Left cardiac atrium (tissue), 4 donors: Measurements from ENCODE around the gene UACA. TPM values are rescaled to one million over a fixed set of nuclear protein-coding genes. Genes with fewer than 3 reads are reported as not detected.

Source experiments
- ATAC-seq, 2 donors: fragments of 200-7000 bp; cut with Tn5 transposase; one replicate each; pipeline ENCODE4 v1.9.1; 2020; ENCODE audit warnings: mild to moderate bottlenecking in 2 of 2, moderate library complexity in 2 of 2
- DNase-seq: peaks from one replicate; pipeline ENCODE4 v3.0.0-alpha.2; 2020
- intact Hi-C, 2 donors: fragments of 100-400 bp; cut with DNase I; formaldehyde crosslinking; loops; one replicate each; pipeline versions ENCODE4 v1.14.1 to v1.15.1; 2022 to 2023
- total RNA-seq, 2 donors: library from RNA; stranded (reverse); fragmentation: NEBNext Ultra II Directional; extraction: Animal tissue kit (Norgen Biotek cat#: 25700); gene quantifications; one replicate each; pipeline ENCODE4 v1.2.1, GENCODE V29; 2021
- donor health status: DM: no; HTN: yes; CAD: no.
- donor health status: DM: no; HTN: yes; CAD: no; lungs with severe emphysema.
- donor health status: DM: yes; HTN: yes; CAD: no.
- donor health status: Dilated cardiomyopathy.

The UACA gene
- total RNA-seq, 2 donors from 2014 or later = 28.2 to 37.6 TPM

DNA sequence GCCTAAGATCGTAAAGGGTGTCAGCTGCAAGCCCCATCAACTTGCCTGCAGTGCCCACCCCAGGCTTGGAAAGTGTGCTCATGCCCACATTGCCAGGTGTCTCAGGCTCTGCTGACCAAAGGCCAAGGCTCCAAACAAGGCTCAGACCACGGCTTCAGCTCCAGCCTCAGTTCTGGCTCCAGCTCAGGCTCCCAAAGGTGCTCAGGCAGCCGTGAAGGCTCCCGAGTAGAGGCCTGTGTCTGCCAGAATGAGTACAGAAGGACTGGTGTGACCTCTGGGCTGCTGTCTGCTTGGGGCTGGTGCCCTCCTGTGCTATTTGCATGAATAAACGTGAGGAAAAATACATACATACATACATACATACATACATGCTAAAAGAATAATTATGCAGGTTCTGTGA is 27.9 kb upstream of the UACA start:
- no peak for DNase-seq
- intact Hi-C loops = no loop called here
- no peak for ATAC-seq

DNA sequence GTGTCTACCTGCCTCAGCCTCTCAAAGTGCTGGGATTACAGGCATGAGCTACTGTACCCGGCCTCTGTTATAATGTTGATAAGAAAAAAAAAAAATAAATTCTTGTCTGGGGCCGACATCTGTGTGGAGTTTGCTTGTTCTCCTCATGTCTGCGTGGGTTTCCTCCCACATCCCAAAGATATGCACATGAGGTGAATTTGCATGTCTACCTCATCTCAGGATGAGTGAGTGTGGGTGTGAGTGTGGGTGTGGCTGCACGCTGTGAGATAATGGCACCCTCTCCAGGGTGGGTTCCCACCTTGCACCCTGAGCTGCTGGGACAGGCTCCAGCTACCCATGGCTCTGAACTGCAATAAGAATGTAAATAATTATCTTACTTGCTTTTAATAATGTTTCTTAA is 25.9 kb upstream of the UACA start:
- ATAC-seq (peak in 1 of 2 donors; percentile 82), DNase-seq (no peak)
- intact Hi-C loops = no loop called here

DNA sequence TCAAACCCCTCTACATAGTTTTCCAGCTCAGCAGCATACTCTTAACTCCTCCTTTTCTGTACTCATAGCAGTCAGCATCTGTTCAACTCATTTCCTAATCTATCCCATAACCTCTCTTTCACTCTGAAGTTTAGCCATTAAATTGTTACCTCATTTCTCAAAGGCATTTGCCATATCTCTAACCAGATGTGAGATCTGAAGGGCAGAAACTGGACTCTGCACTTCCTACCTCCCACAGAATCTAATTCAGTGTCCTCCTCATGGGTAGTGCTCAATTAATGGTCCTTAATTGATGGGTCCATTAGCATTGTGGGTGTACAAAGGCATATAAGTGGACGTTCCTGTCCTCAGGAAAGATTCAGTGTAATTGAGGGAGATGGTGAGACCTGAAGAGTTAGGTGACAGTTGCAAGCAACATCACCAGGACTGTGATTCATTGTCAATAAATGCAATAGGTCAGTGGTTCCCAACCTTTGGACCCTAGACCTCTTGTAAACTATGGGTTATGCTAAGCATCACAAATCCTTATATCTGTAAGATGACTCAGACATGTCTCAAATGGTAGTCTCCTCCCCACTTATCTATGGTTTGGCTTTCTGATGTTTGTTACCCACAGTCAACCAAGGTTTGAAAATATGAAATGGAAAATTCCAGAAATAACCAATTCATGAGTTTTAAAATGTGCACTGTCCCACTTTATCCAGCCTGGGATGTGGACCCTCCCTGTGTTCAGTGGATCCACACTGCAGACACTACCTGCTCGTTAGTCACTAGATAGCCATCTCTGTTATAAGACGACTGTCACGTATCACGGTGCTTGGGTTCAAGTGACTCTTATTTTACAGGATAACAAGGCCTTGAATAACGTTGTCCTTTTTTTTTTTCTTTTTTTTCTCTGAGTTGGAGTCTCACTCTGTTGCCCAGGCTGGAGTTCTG is 25.0 kb upstream of the UACA start:
- ATAC-seq (peak in 1 of 2 donors; percentile 73), DNase-seq (no peak)
- intact Hi-C loops = no loop called here

DNA sequence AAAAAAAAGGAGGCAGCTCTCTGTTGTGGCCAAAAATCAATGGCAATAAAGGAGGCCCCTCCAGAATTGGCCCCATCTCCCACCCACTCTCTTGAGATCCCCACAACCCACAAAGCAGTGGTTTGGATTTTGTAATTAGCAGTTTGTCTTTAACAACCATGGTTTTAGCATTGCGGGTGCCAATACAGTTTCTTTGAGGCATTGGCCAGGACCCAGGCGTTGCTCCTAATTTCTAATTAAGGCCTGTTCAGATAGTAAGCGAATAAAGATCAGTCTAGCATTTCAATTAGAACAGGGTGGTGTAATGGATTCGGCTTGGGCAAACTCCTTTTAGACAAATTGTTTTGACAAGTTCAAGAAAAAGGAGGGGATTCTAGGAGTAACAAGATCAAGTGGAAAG is 23.6 kb upstream of the UACA start:
- intact Hi-C loops = no loop called here
- DNase-seq (no peak), ATAC-seq (no peak)

DNA sequence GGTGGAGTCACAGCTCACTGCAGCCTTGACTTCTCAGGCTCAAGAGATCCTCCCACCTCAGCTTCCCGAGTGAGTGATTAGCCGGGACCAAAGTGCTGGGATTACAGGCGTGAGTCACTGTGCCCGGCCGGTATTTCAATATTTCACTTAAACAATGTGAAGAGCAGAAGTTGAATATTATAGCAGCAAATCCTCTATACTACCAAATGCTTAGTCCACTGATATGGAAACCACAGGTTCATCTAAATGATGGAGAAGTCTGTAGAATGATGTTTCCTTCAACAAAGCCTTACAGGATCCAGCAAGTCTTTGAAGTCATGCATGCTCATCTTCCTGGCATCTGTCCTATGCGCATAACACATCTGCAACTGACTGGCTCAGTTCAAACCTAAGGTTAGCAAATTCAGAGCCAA is 20.3 kb upstream of the UACA start:
- no peak for DNase-seq
- ATAC-seq = peak in 1 of 2 donors; percentile 64
- intact Hi-C loops = no loop called here

DNA sequence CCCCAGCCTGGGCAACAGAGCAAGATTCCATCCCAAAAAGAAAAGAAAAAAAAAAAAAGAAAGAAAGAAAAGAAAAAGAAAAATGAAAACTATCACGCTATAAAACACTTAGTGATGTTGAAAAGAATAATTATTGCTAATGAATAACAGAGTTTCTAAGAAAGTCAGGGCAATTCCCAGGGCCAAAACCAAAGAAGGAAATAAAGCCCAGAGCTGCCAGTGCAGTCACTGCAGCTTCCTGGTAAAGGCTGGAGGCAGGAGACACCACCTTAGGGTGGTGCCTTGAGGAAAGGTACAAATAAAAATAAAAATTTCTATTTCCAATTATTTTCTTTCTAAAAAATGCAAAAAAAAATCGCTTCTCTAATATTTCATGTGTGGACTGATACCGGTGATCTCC is 19.7 kb upstream of the UACA start:
- DNase-seq (no peak), ATAC-seq (no peak)
- intact Hi-C loops = no loop called here

DNA sequence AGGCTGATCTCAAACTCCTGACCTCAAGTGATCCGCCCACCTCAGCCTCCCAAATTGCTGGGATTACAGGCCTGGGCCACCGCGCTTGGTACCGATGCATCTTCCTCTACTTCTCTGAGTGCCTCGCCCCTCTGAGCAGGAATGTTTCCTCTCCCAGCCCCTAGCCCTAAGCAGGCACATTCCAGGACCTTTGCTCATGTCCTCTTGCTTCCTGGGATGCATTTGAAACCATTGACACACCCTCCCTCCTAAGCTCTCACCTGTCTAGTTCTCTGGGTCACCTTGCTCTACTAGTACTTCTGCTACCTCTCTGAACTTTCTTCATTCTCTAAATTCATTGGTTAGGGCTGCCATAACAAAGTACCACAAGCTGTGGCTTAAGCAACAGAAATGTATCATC is 17.9 kb upstream of the UACA start:
- intact Hi-C loops = no loop called here
- ATAC-seq (no peak), DNase-seq (no peak)

DNA sequence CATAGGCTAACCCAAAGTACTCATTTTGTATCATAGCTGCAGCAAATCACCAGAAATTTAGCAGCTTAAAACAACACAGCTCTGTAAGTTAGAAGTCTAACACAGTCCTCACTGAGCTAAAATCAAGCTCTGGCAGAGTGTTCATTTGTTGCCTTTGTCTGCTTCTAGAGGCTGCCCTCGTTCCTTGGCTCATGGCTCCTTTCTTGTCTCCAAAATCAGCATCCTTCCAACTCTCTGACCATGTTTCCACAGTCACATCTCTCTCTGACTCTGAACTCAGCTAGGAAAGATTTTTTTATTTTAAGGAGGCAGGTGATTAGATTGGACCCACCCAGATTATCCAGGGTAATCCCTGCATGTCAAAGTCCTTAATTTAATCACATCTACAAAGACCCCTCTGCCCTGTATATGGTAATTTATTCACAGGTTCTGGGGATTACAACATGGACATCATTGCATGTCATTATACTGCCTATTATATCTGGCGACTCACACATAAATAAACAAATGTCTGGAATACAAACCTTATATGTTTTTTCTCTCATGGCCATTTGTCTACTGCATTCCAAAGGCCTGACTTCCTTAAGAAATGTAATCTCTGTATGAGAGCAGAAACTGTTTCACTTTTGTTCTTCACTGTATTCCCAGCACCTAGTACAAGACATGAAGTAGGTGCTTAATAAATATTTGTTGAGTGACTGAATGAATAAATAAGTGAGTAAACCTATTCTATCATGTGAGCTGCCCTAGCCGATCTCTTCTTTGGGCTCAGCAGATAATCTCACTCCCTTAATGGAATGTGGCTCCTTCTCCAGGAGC is 15.1 kb upstream of the UACA start:
- DNase-seq (no peak), ATAC-seq (no peak)
- intact Hi-C loops = no loop called here

DNA sequence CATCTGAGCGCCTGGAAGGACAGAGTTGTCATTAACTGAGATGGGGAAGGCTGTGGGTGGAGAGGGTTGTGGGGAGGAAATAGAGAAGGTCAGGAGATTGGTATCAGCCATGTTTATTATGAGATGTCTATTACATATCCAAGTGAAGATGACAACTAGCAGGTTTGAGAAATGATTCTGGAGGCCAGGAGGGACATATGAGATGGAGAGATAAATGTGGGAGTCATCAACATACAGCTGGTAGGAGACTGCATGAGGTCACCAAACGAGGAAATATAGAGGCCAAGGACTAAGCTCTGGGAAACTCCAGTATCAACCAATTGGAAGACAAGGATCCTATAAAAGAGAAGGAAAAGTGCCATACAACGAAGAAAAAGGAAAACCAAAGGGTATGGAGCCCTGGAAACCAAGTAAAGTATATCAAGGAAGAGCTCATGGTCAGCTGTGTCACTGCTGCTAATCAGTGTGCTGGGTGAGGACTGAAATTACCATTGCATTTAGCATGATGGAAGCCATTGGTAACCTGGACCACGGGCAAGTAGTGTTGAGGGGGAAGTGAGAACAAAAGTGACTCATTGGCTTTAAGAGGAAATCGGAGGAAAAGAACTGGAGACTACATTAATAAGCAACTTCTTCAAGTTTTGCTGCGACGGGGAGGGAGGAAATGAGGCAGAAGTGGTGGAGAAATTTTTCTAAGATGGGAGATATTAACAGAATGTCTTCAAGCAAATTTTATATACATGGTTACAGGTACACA is 14.0 kb upstream of the UACA start:
- intact Hi-C loops = no loop called here
- ATAC-seq = no peak
- DNase-seq = no peak

DNA sequence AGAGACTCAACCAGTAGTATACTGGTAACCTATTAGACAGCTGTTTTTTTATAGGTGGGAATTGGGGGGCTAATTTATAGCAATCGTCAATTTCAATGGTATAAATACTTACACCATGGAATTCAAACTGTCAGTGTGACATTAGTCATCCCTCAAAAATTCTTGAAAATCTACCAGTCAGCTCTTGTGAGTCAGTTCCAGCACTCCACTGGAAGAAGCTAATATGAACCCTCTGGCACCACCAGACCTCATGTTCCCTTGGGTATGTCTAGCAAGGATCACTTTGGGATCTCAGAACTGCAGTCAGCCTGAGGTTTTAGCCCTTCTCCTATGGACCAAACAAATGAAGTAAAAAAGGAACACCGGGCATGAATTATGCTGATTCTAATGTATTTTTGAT is 11.8 kb upstream of the UACA start:
- peak; percentile 30 to 44 for ATAC-seq
- intact Hi-C loops = no loop called here

DNA sequence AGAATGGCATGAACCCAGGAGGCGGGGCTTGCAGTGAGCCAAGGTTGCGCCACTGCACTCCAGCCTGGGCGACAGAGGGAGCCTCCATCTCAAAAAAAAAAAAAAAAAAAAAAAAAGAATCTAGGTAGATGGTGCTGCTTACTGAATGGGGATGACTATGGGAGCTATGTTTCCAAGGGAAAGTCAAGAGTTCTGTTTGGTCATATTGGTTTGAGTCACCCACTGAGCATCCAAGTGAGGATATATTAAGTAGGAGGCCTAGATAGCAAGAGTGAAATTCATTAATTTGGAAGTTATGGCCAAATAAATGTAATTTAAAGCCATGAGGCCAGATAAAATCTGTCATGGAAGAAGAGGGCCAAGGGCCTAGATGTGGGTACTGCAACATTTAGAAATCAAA is 9.0 kb upstream of the UACA start:
- DNase-seq (no peak), ATAC-seq (no peak)
- intact Hi-C loops = no loop called here

More for the DNA sequence above, 11.8 kb upstream of the UACA start:
- DNase-seq = no peak

DNA sequence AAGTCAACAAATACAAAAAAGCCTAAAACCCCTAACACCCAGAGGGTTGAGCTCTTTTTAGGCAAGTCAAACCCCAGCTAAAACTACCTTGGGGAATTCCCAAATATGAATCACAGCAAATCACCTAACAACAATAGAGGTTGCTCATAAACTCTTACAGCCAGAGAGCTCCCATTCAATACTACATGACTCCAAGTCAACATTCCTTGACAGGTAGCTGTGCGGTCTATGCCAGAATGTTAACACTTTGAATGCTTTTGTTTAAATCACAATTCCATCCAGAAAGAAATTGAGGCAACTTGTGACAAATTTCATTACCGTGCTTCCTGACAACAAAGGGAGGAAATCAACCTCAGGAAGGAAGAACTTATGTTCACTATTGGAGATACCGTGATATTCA is 7.5 kb upstream of the UACA start:
- no peak for ATAC-seq

DNA sequence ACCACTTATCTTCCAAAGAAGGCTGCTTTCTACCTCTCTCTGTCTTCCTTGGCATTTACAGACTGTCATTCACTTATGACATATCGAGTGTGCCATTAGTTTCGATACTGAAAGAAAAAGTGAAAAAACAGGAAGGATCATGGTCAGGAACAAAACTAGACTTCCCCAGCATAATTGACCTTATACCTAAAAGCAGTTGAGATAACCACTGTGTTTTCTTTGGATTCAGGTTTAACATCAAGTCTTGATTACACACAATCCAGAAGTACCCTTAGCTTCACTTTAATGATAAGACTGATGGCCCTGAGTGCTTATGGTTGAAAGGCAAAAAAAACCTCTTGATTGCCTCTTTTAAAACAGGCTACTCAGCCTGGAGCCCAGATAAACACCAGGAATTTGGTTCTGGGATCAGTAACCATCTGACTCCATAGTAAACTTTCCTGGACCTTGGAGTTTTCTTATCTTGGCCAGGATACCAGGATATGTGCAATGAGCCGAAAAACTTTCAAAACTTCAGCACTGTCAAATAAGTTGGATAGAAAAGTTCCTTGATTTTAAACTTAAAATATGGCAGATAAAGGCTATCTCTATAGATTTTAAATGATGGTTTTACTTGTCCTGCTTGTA is 5.0 kb upstream of the UACA start:
- intact Hi-C loops = loop anchor here in 1 of 2 donors (10.0 kb wide), 1 partner anchor 74 kb away; no protein-coding TSS in a partner anchor
- ATAC-seq (no peak), DNase-seq (no peak)

More for the DNA sequence above, 7.5 kb upstream of the UACA start:
- DNase-seq = no peak
- intact Hi-C loops = no loop called here

DNA sequence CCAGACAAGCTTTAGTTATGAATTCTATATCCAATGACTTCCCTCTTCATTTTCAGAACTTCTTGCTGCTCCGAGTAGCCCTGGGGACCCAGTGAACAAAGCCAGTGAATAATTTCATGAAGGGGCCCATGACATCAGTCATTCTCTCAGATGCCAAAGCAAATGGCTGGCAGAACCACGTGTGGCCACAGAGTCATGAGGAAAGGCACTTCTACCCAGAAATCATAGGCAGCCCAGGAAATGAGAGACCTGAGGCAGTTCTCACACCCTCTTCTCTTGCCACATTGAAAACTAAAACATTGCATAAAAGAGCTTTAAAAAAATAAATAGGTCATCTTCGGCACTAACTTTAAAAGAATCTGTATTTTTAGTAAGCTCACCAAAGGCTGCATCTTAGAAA is 4.3 kb upstream of the UACA start:
- intact Hi-C loops = loop anchor here in 1 of 2 donors (10.0 kb wide), 1 partner anchor 73 kb away; no protein-coding TSS in a partner anchor
- ATAC-seq (no peak), DNase-seq (no peak)

DNA sequence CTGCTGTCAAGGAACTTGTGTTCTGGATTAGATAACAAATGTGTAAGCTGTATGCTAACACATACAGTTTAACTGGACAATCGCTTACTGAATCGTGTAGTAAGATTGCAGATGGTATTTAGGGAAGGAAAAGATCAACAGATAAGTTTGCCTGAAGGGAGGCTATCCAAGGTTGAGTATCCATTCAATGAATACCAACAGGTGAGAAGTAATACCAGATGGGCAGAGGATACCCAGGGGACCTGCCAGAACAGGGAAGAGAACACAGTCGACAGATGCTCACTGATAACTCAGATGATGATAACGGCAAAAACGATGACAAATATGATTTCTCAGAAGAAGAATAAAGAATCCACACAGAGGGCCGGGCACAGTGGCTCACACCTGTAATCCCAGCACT is 3.2 kb upstream of the UACA start:
- DNase-seq (no peak), ATAC-seq (no peak)
- intact Hi-C loops = loop anchor here in 1 of 2 donors (10.0 kb wide), 1 partner anchor 72 kb away; no protein-coding TSS in a partner anchor

DNA sequence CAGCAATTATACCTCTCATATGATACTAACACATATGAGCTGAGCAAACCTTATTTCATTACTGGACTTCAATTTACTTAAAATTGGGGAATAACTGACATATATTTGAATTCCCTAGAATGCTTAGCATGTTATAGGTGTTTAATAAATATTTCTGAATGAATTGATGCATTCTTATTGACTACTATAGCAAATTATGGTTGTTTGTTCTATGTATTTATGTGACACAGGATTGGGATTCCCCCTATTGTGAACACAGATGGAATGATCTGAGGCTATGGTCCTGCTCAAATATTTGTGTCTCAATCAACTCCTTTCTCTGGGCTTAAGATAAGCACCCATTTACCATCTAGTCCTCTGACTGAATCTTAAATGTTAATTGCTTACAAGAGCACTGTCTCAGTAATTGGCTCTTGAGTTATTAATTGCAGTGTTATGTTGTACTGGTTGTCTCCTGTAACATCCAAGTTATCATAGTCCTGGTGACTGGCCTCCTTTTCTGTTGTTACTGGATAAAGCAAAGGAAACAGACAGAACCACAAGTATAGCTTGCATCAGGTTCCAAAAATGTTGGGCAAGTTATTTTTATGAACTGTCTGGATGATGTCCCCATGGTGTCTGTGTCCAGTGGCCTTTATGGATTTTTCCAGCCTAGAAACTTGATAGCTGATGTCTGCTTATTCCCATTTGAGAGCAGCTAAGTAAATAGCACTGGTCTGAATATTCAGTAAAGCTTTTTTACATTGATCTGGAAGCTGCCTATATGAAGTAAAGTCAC is 2.3 kb upstream of the UACA start:
- DNase-seq (no peak), ATAC-seq (no peak)
- intact Hi-C loops = loop anchor here in 1 of 2 donors (10.0 kb wide), 1 partner anchor 71 kb away; no protein-coding TSS in a partner anchor

DNA sequence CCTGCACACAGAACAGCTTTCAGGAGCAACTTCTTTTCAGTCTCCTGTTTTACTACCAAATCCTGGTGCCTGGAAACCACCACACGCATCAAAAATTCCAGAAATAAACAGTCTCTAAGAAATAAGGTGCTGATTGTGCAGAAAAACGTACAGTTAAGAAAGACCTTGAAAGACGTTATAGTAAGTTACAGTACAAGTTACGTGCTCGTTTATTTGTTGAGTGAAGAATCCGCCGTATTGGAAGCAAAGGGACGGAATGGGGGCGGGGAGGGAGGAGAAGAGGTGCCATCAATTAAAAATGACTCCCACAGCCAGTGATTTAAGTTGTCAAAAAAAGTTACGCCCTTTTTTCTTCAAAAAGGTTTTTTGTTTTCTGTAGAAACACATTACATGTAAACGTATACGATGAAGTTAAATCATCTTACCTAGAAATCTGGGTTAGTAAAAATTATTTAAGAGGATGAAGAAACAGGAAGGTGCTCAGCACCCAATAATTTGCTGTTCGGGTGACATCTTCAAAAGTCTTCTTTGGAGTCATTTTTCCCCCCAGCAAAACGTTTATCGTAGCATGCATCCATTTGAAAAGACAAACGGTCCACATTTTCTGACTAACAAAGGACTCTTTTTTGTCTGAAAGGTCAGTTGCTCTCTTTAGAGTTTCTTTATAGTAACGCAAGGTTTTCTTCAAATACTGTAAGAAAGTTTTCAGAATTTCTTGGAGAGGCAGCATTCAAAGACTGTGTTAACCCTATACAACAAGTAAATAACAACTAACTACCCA is 782 bp upstream of the UACA start:
- no peak for ATAC-seq
- intact Hi-C loops = loop anchor here in 1 of 2 donors (10.0 kb wide), 1 partner anchor 69 kb away; no protein-coding TSS in a partner anchor
- DNase-seq = no peak
